GM20000 (cell line): ENCODE data around the gene HNRNPC.
"Not testable (repeated sequence)": the region's sequence is repeated elsewhere in the genome, so short reads cannot be mapped to it uniquely, and the experiment has no call there.

Experiments used
- DNase-seq: peaks from one replicate; pipeline ENCODE4 v3.0.0; 2012; ENCODE audit warnings: low spot score
- TF ChIP-seq, protein P1 (sequence below): IDR thresholded peaks from 2 replicates; pipeline ENCODE4 v1.5.1; 2012; ENCODE audit warnings: mild to moderate bottlenecking, control low read depth; ENCODE audit errors: extremely low read depth, missing control alignments

HNRNPC gene

DNA sequence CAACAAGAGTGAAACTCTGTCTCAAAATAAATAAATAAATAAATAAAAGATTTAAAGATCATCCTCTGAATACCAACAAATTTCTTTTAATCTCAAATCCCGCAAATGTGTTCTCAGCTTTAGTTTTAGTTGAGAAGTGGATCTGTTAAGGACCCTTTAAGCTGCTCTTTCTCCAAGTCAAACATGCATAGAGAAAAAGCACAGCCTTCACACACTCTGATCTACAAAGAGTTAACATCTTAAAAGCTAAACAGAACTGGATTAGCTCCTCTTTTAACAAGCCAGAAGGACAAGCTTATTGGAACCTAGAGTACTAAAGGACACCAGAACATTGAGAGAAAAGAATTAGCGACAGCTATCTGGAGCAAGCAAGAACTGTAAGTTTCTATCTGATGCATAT, 10.5 kb upstream of the HNRNPC start, which contains the start of gene RPGRIP1:
Gene RPGRIP1, plus strand, starts transcription at position 301 of the 400 bp plus-strand sequence. CDS start 7,894 bp downstream, outside the sequence.
- TF ChIP-seq, protein P1, sequence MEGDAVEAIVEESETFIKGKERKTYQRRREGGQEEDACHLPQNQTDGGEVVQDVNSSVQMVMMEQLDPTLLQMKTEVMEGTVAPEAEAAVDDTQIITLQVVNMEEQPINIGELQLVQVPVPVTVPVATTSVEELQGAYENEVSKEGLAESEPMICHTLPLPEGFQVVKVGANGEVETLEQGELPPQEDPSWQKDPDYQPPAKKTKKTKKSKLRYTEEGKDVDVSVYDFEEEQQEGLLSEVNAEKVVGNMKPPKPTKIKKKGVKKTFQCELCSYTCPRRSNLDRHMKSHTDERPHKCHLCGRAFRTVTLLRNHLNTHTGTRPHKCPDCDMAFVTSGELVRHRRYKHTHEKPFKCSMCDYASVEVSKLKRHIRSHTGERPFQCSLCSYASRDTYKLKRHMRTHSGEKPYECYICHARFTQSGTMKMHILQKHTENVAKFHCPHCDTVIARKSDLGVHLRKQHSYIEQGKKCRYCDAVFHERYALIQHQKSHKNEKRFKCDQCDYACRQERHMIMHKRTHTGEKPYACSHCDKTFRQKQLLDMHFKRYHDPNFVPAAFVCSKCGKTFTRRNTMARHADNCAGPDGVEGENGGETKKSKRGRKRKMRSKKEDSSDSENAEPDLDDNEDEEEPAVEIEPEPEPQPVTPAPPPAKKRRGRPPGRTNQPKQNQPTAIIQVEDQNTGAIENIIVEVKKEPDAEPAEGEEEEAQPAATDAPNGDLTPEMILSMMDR, result no peak
- no peak for DNase-seq

DNA sequence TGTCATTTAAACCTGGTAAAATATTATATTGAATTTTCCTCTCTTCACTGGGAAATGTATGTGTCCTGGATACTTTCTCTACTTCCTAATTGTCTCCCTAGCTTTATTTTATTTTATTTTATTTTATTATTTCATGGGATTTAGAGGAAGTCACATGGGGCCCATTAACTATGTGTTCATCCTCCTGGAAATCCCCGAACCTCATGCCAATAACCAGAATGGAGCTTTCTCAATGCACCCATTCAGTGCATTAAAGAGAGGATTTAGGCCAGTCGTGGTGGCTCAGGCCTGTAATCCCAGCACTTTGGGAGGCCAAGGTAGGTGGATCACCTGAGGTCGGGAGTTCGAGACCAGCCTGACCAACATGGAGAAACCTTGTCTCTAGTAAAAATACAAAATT, 9.4 kb upstream of the HNRNPC start:
- DNase-seq, result no peak
- TF ChIP-seq, protein P1, result no peak

DNA sequence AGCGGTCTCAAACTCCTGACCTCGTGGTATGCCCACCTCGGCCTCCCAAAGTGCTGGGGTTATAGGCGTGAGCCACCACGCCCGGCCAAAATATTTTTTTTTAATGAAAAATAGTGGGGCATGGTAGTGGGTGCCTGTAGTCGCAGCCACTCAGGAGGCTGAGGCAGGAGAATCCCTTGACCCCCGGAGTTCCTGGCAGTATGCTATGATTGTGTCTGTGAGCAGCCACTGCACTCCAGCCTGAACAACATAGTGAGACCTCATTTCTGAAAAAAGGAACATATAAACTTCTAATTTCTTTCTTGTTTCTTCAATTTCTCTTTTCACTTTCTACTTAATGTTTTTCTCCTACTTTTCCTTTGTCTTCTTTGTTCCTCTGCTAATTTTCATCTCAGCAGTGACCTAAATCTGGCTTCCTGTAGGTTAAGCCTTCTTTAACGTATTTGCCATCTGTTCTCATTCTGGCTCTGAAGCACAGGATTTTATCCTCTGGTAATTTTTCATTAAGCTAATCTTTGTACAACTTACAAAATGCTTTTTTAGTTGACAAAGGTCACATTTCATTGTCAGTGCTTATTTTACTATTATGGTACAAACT, 6.1 kb upstream of the HNRNPC start:
- DNase-seq, result no peak
- TF ChIP-seq, protein P1, result no peak

DNA sequence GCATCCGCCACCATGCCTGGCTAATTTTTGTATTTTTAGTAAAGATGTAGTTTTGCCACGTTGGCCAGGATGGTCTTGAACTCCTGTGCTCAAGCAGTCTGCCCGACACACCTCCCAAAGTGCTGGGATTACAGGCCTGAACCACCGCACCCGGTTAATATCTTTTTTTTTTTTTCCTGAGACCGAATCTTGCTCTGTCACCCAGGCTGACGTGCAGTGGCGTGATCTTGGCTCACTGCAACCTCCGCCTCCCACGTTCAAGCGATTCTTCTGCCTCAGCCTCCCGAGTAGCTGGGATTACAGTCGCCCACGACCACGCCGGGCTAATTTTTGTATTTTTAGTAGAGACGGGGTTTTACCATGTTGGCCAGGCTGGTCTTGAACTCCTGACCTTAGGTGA, 3.4 kb upstream of the HNRNPC start:
- not testable (repeated sequence) for DNase-seq

DNA sequence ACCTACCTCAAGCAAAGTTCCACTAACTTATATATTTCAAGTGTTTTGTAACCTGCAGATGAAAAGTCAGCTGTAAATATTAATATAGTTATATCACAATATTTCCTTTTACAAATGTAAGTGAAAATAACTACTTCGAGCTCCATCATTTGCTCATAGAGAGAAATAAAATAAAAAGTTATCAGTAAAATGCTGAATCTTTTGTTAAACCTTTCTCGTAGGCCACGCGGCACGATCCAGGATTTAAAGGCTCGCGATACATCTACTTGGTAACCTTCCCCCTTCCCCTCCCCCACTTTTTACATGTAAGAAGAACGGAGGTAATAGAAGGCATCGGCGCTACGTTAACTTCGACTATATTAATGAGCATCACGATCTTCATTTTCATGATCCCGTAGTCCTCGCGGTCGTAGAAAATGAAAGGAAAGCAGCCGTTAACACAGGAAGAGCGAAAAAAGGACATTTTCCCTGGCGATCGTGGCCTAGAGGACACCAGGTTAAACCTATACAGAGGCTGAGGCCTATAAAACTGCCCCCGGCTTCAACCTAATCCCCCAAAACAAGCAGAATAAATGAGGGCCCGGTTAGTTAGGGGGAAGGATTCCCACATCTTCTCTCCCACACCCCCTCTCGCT, 508 bp downstream of the HNRNPC start:
- TF ChIP-seq, protein P1, result no peak
- DNase-seq, result no peak

DNA sequence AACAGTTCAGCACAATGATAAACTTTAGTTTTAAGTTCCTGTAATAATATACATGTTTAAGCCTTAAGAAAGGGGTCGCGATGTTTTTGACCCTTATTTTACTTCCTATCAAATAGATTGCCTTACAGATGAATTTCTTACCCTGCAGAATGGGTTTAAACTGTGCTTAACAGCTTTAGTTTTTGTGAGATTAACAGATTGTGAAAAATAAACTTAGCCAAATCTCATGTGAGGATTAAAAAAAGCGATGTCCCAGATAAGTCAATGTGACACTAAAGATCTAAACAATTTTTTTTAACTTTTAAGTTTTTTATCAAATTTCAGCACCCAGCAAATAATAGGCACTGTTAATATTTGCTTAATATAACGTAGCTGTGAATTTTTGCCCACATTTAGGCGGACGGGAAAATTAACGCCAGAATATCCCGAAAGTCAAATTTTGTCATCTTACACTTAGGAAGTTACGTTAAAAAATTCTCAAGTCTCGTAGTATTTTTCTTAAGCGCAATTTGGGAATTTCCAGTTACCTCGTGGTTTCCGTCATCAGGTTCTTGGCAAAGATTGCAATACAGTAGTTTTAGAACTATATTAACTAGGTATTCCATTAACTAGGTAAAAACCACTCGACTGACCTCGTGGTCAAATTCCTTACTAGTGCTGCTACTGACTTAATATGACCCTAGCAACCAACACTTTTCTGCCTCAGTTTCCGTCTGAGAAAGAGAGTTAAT, 1.2 kb downstream of the HNRNPC start:
- DNase-seq, result no peak
- TF ChIP-seq, protein P1, result no peak

DNA sequence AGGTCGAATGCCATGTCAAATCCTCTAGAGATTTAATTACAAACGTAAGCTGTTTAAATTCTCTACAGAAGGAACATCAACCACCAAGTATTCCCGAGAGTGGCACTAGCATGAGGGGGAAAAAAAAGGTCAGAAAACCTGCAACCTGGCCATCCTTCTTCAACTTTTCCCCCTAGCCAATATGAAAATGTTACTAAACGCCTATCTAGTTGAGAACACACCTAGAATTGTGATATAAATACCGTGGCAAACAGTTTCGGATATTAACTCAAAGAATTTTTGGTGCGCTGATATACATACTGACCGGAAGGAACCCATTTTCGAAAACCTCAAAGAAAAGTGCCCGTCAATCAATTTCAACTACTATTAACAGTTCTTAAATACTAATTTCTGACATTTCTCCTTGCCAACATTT, 1.8 kb downstream of the HNRNPC start:
- DNase-seq, result no peak
- TF ChIP-seq, protein P1, result no peak
